Dendritic cell treated with granulocyte-macrophage colony-stimulating factor and Interleukin-4, amounts not matched to agents 40 ng/mL and 50 ng/mL, for 4 days (primary cell): ENCODE measurements around the gene GCN1.
"Not testable (repeated sequence)": the region's sequence is repeated elsewhere in the genome, so short reads cannot be mapped to it uniquely, and the experiment has no call there.

Experiments used
- H3K27ac Mint-ChIP-seq: one replicate; pipeline ENCODE4 v1.8.0; 2022; ENCODE audit warnings: mild to moderate bottlenecking, mixed read lengths
- H3K27me3 Mint-ChIP-seq: one replicate; pipeline ENCODE4 v1.8.0; 2022; ENCODE audit warnings: mild to moderate bottlenecking, mixed read lengths
- H3K36me3 Mint-ChIP-seq: one replicate; pipeline ENCODE4 v1.8.0; 2022; ENCODE audit warnings: low read depth, mixed read lengths
- H3K4me1 Mint-ChIP-seq: one replicate; pipeline ENCODE4 v1.8.0; 2022; ENCODE audit warnings: low read depth, mixed read lengths
- H3K4me3 Mint-ChIP-seq: one replicate; pipeline ENCODE4 v1.8.0; 2022; ENCODE audit warnings: mild to moderate bottlenecking, moderate library complexity, mixed read lengths
- H3K9me3 Mint-ChIP-seq: one replicate; pipeline ENCODE4 v1.8.0; 2022; ENCODE audit warnings: mixed read lengths
- intact Hi-C: fragments of 100-400 bp; cut with micrococcal nuclease; formaldehyde crosslinking; loops from one replicate; pipeline ENCODE4 v1.15.0; 2022

The GCN1 gene

DNA sequence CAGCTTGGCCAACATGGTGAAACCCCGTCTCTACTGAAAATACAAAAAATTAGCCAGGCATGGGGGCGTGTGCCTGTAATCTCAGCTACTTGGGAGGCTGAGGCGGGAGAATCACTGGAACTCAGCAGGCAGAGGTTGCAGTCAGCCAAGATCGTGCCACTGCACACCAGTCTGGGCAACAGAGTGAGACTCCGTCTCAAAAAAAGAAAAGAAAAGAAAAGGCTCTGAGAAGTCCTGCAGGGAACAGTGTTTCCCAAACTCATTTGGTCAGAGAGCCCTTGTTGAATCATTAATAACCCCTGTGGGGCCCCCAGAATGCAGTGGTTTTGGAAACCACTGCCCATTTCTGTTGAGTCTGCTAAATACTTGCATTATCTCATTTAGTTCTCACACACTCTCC is 18.7 kb upstream of the GCN1 start:
- H3K27ac Mint-ChIP-seq, H3K9me3 Mint-ChIP-seq, H3K4me3 Mint-ChIP-seq, H3K27me3 Mint-ChIP-seq, intact Hi-C loops: not testable (repeated sequence)
- H3K4me1 Mint-ChIP-seq, result peaks cover 12% of the 10 kb centered on the region
- H3K36me3 Mint-ChIP-seq, result peaks cover 88% of the 10 kb centered on the region

DNA sequence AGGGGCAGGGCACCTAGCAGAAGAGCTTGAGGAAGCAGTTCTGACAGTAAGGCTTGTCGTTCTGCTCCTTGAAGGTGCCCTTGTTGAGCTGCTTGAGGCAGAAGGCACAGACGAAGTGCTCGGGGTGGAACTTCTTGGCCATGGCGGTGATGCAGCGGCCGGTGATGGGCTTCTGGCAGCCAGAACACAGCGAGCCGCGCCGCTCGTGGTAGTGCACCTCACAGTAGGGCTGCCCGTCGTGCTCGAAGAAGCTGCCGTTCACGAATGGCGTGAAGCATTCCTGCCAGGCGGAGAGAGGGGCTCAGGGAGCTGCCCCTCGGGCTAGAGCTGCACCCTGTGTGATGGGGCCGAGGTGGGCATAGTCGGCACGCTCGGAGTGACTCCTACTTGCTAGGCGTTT is 17.8 kb upstream of the GCN1 start:
- Mint-ChIP-seq H3K4me3 (no peak overlapping the region), H3K9me3 (no peaks in the 10 kb centered on the region), H3K36me3 (peaks cover 86% of the 10 kb centered on the region), H3K4me1 (peaks cover 12% of the 10 kb centered on the region), H3K27me3 (no peaks in the 10 kb centered on the region), H3K27ac (no peak overlapping the region)
- intact Hi-C loops, result no loop called here

DNA sequence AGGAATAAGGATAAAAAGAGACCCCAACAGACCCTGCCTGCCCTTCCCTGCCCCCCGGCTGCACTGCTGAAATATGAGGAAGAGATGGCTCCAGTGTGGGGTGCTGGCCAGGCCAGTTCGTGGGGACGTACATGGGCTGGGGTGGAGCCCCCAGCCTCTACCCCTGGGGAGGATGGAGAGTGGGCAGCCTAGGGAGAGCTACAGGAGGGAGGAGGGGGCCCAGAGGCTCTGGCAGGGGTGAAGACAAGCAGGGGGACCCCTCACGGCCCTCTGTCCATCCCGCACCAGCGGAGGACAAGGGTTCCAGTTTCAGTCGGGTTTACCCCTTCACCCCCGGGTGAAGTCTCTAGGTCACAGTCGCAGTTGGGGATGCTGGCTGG is 17.4 kb upstream of the GCN1 start:
- Mint-ChIP-seq H3K27ac (peak overlapping the region; percentile 22), H3K4me3 (no peak overlapping the region), H3K36me3 (peaks cover 86% of the 10 kb centered on the region), H3K9me3 (no peaks in the 10 kb centered on the region), H3K27me3 (no peaks in the 10 kb centered on the region), H3K4me1 (peaks cover 12% of the 10 kb centered on the region)
- intact Hi-C loops, result no loop called here

DNA sequence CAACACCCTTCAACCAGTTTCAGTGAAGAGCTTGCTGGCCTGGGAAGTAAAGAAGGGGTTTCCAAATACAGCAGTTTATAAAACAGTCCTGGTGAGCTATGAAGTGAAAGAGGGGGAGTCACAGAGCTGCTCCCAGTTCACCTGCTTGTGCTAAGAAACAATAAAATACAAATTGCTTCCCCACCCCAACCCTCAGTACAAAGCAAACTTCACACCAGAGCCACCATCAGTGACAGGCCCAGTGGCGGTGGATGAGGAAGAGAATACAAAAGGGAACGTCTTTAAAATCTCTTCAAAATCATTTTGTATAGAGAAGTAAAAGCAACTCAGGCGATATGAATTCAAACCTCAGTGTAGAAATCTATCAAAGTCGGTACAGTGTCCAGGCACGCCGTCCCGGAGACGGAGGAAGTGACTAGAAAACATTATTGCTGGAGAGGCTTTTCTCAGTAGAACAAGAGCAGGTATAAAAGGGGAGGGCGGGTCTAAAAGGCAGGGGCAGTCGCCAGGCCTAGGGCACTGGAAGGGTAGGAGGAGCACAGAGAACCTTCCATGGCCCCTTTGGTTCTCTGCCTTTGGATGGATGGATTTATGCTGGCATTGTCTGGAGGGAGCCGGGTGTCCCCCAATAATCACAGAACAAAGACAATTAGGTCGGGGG is 16.9 kb upstream of the GCN1 start:
- no peaks in the 10 kb centered on the region for H3K9me3 Mint-ChIP-seq
- intact Hi-C loops, result no loop called here
- no peaks in the 10 kb centered on the region for H3K27me3 Mint-ChIP-seq
- peaks cover 86% of the 10 kb centered on the region for H3K36me3 Mint-ChIP-seq
- no peak overlapping the region for H3K4me3 Mint-ChIP-seq
- H3K4me1 Mint-ChIP-seq, result peaks cover 12% of the 10 kb centered on the region
- peak overlapping the region; percentile 22 for H3K27ac Mint-ChIP-seq

GRCh38 chr12:120209851-120210250 is 15.3 kb upstream of the GCN1 start:
- Mint-ChIP-seq H3K36me3 (peaks cover 73% of the 10 kb centered on the region), H3K9me3 (no peaks in the 10 kb centered on the region), H3K27ac (no peak overlapping the region), H3K4me1 (peaks cover 12% of the 10 kb centered on the region), H3K27me3 (no peaks in the 10 kb centered on the region), H3K4me3 (no peak overlapping the region)
- intact Hi-C loops, result no loop called here

DNA sequence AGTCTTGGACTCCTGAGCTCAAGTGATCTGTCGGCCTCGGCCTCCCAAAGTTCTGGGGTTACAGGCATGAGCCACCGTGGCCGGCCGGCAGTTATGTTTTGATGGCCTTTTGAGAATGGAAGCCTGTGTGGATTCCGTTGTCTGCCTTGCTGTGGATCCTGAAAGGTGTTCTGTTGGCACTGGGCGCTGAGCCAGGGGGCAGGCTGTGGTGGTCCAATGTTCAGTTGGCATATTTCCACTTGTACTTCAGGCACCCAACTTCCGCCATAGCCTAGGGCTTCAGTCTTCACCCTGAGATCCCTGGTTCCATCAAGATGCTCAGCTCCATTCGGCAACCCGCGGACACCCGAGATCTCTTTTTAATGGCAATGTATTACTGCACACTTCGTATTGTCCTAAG is 12.7 kb upstream of the GCN1 start:
- Mint-ChIP-seq H3K4me3 (no peak overlapping the region), H3K4me1 (peaks cover 13% of the 10 kb centered on the region), H3K27me3 (no peaks in the 10 kb centered on the region), H3K9me3 (no peaks in the 10 kb centered on the region), H3K27ac (no peak overlapping the region), H3K36me3 (peaks cover 46% of the 10 kb centered on the region)
- intact Hi-C loops, result no loop called here

DNA sequence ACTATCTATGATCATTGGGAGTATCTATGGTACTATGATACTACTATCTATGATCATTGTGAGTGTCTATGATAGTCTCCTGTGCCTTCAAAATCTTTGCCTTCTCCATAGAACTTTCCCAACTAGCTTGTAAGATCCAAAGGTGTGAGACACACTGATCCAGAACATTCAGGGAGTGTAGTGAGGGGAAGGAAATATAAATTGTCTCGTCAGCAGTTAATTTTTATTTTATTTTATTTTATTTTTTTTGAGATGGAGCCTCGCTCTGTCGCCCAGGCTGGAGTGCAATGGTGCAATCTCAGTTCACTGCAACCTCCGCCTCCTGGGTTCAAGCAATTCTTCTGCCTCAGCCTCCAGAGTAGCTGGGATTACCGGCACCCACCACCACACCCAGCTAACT is 12.3 kb upstream of the GCN1 start:
- H3K27me3 Mint-ChIP-seq, H3K9me3 Mint-ChIP-seq, H3K27ac Mint-ChIP-seq, H3K4me3 Mint-ChIP-seq, intact Hi-C loops: not testable (repeated sequence)
- peaks cover 13% of the 10 kb centered on the region for H3K4me1 Mint-ChIP-seq
- H3K36me3 Mint-ChIP-seq, result peaks cover 42% of the 10 kb centered on the region

GRCh38 chr12:120206228-120206627 is 11.7 kb upstream of the GCN1 start:
- Mint-ChIP-seq H3K27me3 (no peaks in the 10 kb centered on the region), H3K27ac (no peak overlapping the region)
- intact Hi-C loops, result no loop called here

GRCh38 chr12:120204171-120204570 is 9.7 kb upstream of the GCN1 start:
- Mint-ChIP-seq H3K4me1 (peaks cover 15% of the 10 kb centered on the region), H3K9me3 (no peaks in the 10 kb centered on the region), H3K27me3 (no peaks in the 10 kb centered on the region), H3K27ac (no peak overlapping the region), H3K36me3 (peaks cover 40% of the 10 kb centered on the region), H3K4me3 (no peak overlapping the region)
- intact Hi-C loops, result no loop called here

More at GRCh38 chr12:120206228-120206627, 11.7 kb upstream of the GCN1 start:
- H3K4me3 Mint-ChIP-seq, result no peak overlapping the region
- peaks cover 8% of the 10 kb centered on the region for H3K4me1 Mint-ChIP-seq
- peaks cover 39% of the 10 kb centered on the region for H3K36me3 Mint-ChIP-seq
- H3K9me3 Mint-ChIP-seq, result no peaks in the 10 kb centered on the region

DNA sequence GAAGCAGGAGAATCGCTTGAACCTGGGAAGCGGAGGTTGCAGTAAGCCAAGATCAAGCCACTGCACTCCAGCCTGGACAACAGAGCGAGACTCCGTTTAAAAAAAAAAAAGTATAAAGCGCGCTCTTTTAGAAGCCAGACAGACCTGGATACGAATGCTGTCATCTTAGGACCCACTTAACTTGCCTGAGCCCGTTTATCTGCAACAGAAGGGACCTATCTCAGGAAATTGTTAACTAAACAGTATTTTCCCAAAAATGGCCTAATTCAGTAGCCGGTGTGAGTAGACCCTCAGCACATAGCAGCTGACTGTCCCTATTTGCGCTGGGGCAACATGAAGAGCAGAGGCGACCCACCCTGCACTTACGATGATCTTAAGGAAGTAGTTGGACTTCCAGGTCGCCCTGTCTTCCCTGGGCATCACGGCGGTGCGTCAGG is 5.9 kb upstream of the GCN1 start:
- Mint-ChIP-seq H3K4me1 (peaks cover 45% of the 10 kb centered on the region), H3K4me3 (peak overlapping the region; percentile 91), H3K27ac (peak overlapping the region; percentile 97), H3K9me3 (no peaks in the 10 kb centered on the region), H3K27me3 (no peaks in the 10 kb centered on the region), H3K36me3 (peaks cover 55% of the 10 kb centered on the region)
- intact Hi-C loops, result loop anchor here (2.0 kb wide), 1 partner anchor 64 kb away; the partner anchor contains the start of gene PXN

DNA sequence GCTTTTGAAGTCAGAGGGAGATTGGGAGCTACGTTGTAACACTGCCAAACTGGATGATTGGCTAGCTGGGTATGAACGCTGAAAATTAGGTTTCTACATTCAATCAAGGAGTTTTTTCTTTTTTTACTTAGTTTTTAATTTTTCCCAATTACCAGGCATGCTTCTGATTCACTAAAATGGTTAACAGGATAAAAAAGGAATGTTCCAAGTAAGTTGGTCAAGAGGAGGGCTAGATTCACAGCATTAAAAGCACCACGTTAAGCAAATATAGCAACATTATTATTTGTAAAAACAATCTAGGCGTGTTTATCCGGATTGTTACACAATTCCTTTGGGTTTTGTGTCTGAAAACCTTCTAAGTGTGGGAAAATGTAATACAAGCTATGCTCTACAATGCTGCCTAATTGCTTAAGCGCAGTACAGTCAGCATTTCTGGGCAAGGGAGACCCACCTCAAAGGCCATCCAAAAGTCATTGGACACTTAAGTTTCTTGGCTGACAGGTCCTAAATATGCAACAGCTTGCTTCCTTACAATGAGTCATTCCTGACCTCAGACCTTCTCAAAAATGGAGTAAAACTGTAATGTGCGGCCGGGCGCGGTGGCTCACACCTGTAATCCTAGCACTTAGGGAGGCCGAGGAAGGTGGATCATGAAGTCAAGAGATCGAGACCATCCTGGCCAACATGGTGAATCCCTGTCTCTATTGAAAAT is 5.2 kb upstream of the GCN1 start:
- Mint-ChIP-seq H3K27ac (peak overlapping the region; percentile 97), H3K36me3 (peaks cover 55% of the 10 kb centered on the region), H3K4me3 (peak overlapping the region; percentile 91), H3K4me1 (peaks cover 51% of the 10 kb centered on the region), H3K9me3 (no peaks in the 10 kb centered on the region), H3K27me3 (no peaks in the 10 kb centered on the region)
- intact Hi-C loops, result loop anchor here (2.0 kb wide), 1 partner anchor 65 kb away; the partner anchor contains the start of gene PXN

GRCh38 chr12:120199025-120199424 is 4.5 kb upstream of the GCN1 start:
- intact Hi-C loops, result no loop called here
- no peaks in the 10 kb centered on the region for H3K27me3 Mint-ChIP-seq
- H3K27ac Mint-ChIP-seq, result peak overlapping the region; percentile 97
- peaks cover 51% of the 10 kb centered on the region for H3K4me1 Mint-ChIP-seq
- H3K4me3 Mint-ChIP-seq, result peak overlapping the region; percentile 70
- H3K9me3 Mint-ChIP-seq, result no peaks in the 10 kb centered on the region
- peaks cover 55% of the 10 kb centered on the region for H3K36me3 Mint-ChIP-seq

GRCh38 chr12:120197542-120197887 is 3.0 kb upstream of the GCN1 start:
- Mint-ChIP-seq H3K27ac (no peak overlapping the region), H3K4me3 (no peak overlapping the region), H3K36me3 (peaks cover 56% of the 10 kb centered on the region), H3K9me3 (no peaks in the 10 kb centered on the region), H3K27me3 (no peaks in the 10 kb centered on the region), H3K4me1 (peaks cover 59% of the 10 kb centered on the region)
- intact Hi-C loops, result no loop called here

DNA sequence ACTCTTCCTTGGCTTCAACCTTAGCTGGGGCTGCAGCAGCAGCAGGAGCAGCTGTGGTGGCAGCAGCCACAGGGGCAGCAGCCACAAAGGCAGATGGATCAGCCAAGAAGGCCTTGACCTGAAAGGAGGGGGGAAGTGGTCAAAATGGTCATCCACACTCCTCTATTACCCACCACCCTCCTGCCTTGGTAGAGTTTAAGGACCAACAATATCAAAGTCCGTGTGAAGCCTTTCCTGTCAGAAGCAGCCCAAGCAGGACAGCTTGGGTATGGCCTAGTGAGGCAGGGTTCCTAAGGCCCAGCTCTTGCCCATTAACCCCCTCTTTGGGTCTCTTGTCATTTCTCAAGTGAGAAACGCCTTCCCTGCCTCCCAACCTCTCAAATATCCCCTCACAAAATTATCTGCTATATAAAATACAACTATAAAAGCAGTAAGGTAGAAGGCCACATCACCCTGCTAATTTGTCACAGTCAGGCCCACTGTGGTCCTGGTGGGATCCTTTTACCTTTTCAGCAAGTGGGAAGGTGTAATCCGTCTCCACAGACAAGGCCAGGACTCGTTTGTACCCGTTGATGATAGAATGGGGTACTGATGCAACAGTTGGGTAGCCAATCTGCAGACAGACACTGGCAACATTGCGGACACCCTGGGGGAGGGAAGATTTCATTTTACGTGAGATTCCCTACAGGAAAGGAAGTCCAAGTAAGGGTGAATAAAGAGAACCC is 2.5 kb upstream of the GCN1 start:
- H3K4me3 Mint-ChIP-seq, intact Hi-C loops, H3K27ac Mint-ChIP-seq, H3K9me3 Mint-ChIP-seq, H3K27me3 Mint-ChIP-seq: not testable (repeated sequence)
- H3K4me1 Mint-ChIP-seq, result peaks cover 60% of the 10 kb centered on the region
- H3K36me3 Mint-ChIP-seq, result peaks cover 61% of the 10 kb centered on the region
